Measurements from ENCODE around the gene TCL1B. TPM values are rescaled to one million over a fixed set of nuclear protein-coding genes. Genes with fewer than 3 reads are reported as not detected.

Gene TCL1B
- not detected in 2 replicates for total RNA-seq (2016; rRNA removed; fragmentation: Illumina TruSeq; extraction: Trizol)
- total RNA-seq (2016; cell fraction: cytosol; rRNA removed; fragmentation: Illumina TruSeq; extraction: Trizol; ENCODE audit: low read depth): not detected in 2 replicates
- not detected in 2 replicates for total RNA-seq (2016; cell fraction: insoluble cytoplasmic fraction; rRNA removed; fragmentation: Illumina TruSeq; extraction: Trizol)
- not detected in 2 replicates for total RNA-seq (2016; cell fraction: membrane; rRNA removed; fragmentation: Illumina TruSeq; extraction: Trizol)
- total RNA-seq (2016; cell fraction: nucleus; rRNA removed; fragmentation: Illumina TruSeq; extraction: Trizol): not detected in 2 replicates
- not detected in 2 replicates for polyA plus RNA-seq (2011; rRNA removed)
- not detected in 2 replicates for polyA plus RNA-seq (2011; cell fraction: cytosol; rRNA removed)
- not detected in 2 replicates for polyA plus RNA-seq (2011; cell fraction: nucleus; rRNA removed)
- polyA plus RNA-seq (2012): not detected in 2 replicates
- not detected in 2 replicates for polyA plus RNA-seq (2016; cell fraction: cytosol; fragmentation: Illumina TruSeq; extraction: Trizol; ENCODE audit: low read depth)
- not detected in 2 replicates for polyA plus RNA-seq (2016; cell fraction: insoluble cytoplasmic fraction; fragmentation: Illumina TruSeq; extraction: Trizol; ENCODE audit: low read depth)
- not detected in 2 replicates for polyA plus RNA-seq (2016; cell fraction: membrane; fragmentation: Illumina TruSeq; extraction: Trizol; ENCODE audit: low read depth)
- polyA plus RNA-seq (2016; cell fraction: nucleus; fragmentation: Illumina TruSeq; extraction: Trizol; ENCODE audit: insufficient read depth, low read depth): not detected in 2 replicates
- polyA minus RNA-seq (2011; rRNA and poly(A)+ RNA removed; ENCODE audit: low replicate concordance): not detected in 2 replicates
- polyA minus RNA-seq (2011; cell fraction: cytosol; rRNA and poly(A)+ RNA removed): not detected in 2 replicates
- polyA minus RNA-seq (2011; cell fraction: nucleus; rRNA and poly(A)+ RNA removed): not detected in 2 replicates
- Bru-seq, nascent RNA: not detected
- not detected for BruChase-seq, experiment 1, labeled RNA remaining after a 6-hour chase
- BruChase-seq, experiment 2, labeled RNA remaining after a 2-hour chase: not detected
- long read RNA-seq, experiment 1: 0 reads
- long read RNA-seq, experiment 2: 0 reads

- H3K79me2 ChIP-seq (ENCODE audit: insufficient read depth, low read length): no peaks in the 10 kb centered on the region
- FAIRE-seq (no peak), ATAC-seq (no peak; the same call in 2 of the 3 replicates), DNase-seq (ENCODE audit: low spot score) (no peak)
- BruUV-seq (replicated peaks): no TSS peak
- no peak within 1 kb of the TSS for H3K4me3 ChIP-seq (replicated peaks in 1 of 3; ENCODE audit: insufficient read depth in 1 of 3, low read depth in 2 of 3, low read length in 3 of 3)
- no peak within 1 kb of the TSS for H3K4me2 ChIP-seq (ENCODE audit: low read depth, low read length)
- ChIA-PET POLR2A (no interaction called here), CTCF (ENCODE audit: low intra/inter-chr PET ratio, low total read pairs) (no interaction called here)
- no peaks in the 10 kb centered on the region for H3K4me1 ChIP-seq (ENCODE audit: insufficient read depth, low read length)
- no peaks in the 10 kb centered on the region for H4K20me1 ChIP-seq (ENCODE audit: insufficient read depth, low read length)
- intact Hi-C loops (cut with micrococcal nuclease; ENCODE audit: unreplicated experiment) (no loop called here), in situ Hi-C loops (cut with HindIII; ENCODE audit: extremely low pct_ligation_motif_present, low pct_unique_long_range_greater_than_20kb) (no loop called here)
- peaks cover 1 to 22% of the 10 kb centered on the region in 2 experiments; a peak in 3 of 5 replicates for H3K27me3 ChIP-seq (ENCODE audit: control insufficient read depth in 1 of 2, insufficient read depth in 2 of 2, low read length in 2 of 2)
- peak; percentile 14 for TF ChIP-seq HNRNPK (IDR thresholded peaks at IDR 0.05; ENCODE audit: low read depth, low read length, poor library complexity, severe bottlenecking)
- TF ChIP-seq BCL6 (CRISPR knock-in tag; IDR thresholded peaks at IDR 0.05): no peak
- H2AFZ ChIP-seq (ENCODE audit: low read length): no peak within 1 kb of the TSS
- H3K36me3 ChIP-seq (replicated peaks in 1 of 2; ENCODE audit: control insufficient read depth in 1 of 2, insufficient read depth in 2 of 2, low read length in 2 of 2): no peaks in the 10 kb centered on the region
- WGBS (ENCODE audit: low lambda C conversion rate): 27% methylated on average over 26 of the region's 38 CpGs
- no peaks in the 10 kb centered on the region for H3K9me3 ChIP-seq (ENCODE audit: low read length)
- no peak within 1 kb of the TSS for H3K9ac ChIP-seq (ENCODE audit: insufficient read depth, low read depth, low read length)
- H3K27ac ChIP-seq (ENCODE audit: extremely low read length, insufficient read depth, low read length): no peak within 1 kb of the TSS
Observed at GRCh38 chr14:95685978-95686922, at the start of gene TCL1B. Gene TCL1B, plus strand, starts transcription at chr14:95686426. Its CDS starts 42 bp downstream, at chr14:95686468.
